Activated CD8-positive, alpha-beta memory T cell treated with anti-CD3 and anti-CD28 coated beads for 36 hours (primary cell): ENCODE data around the gene RAD9B. TPM values are rescaled to one million over a fixed set of nuclear protein-coding genes. Genes with fewer than 3 reads are reported as not detected.
"Not testable (repeated sequence)": the region's sequence is repeated elsewhere in the genome, so short reads cannot be mapped to it uniquely, and the experiment has no call there.

ENCODE experiments used
- CTCF ChIA-PET: fragments of 350-600 bp; sonication (Branson Sonifier 250); formaldehyde crosslinking; loops from one replicate; lab custom pipeline; 2021; ENCODE audit warnings: antibody characterized with exemption; lab: Charles Lee
- POLR2A ChIA-PET: fragments of 350-600 bp; sonication (Branson Sonifier 250); formaldehyde crosslinking; loops from one replicate; lab custom pipeline; 2021; ENCODE audit warnings: antibody characterized with exemption; lab: Charles Lee
- total RNA-seq, 2 experiments: library from RNA; stranded (reverse); gene quantifications; one replicate each; pipeline ENCODE4 v1.2.3, GENCODE V29; 2021

Gene RAD9B
- total RNA-seq, 2 experiments from 2014 or later, result 0.95 to 1.3 TPM

- CTCF ChIA-PET, result interaction anchor here (0.5 to 1.2 kb wide), 5 partner anchors 23 to 82 kb away, joined by 3 to 4 read pairs (median 3); no protein-coding TSS in a partner anchor
- POLR2A ChIA-PET, result no interaction called here
Measured at GRCh38 chr12:110543965-110544364, 41.8 kb downstream of the RAD9B start.

- CTCF ChIA-PET, result not testable (repeated sequence)
- POLR2A ChIA-PET, result interaction anchor here (0.6 kb wide), 1 partner anchor 11 kb away, joined by 3 read pairs; no protein-coding TSS in a partner anchor
Measured at GRCh38 chr12:110545259-110545658, 43.1 kb downstream of the RAD9B start.

DNA sequence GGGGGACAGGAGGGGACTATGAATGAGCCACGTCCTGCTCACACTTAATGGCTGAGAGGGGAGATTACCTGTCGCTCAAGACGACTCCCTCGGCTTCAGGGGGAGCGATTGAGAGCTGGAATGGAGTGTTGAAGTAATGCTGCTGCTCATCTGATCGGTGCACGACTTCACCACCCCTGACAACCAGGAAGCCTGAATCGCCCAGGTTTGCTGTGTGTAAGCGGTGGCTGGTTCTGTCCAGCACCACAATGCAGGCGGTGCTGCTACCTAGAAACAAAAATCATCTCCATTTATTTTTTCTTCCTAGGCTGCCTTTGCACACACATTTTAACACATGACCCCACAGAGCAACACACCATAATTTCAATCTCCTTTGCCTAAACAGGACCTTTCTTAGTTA, 43.7 kb downstream of the RAD9B start:
- ChIA-PET CTCF (no interaction called here), POLR2A (interaction anchor here (0.6 kb wide), 1 partner anchor 12 kb away, joined by 3 read pairs; no protein-coding TSS in a partner anchor)

GRCh38 chr12:110546339-110546738, 44.2 kb downstream of the RAD9B start:
- CTCF ChIA-PET, result no interaction called here
- POLR2A ChIA-PET, result no interaction called here

DNA sequence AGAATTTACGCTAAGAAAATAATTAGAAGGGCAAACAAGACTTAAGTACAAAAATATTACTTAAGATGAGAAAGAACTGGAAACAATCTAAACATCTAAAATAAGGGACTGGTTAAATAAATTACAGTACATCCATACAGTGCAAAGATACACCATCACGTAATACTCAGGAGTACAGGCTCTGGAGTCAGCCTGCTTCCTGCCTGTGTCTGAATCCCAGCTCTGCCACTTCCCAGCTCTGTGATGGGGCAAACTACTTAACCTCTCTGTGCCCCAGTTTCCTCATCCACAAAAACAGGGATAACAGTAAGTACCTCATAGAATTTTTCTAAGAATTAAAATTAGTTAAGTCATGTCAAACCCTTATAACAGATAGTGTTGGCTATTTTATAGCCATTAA, 45.0 kb downstream of the RAD9B start:
- ChIA-PET CTCF (interaction anchor here (0.7 kb wide), 1 partner anchor 53 kb away, joined by 3 read pairs; no protein-coding TSS in a partner anchor), POLR2A (interaction anchor here (0.7 kb wide), 1 partner anchor 450 kb away, joined by 3 read pairs; no protein-coding TSS in a partner anchor)

- ChIA-PET CTCF (interaction anchor here (0.7 to 1.1 kb wide), 3 partner anchors 52 to 118 kb away, joined by 3 to 4 read pairs (median 3); no protein-coding TSS in a partner anchor), POLR2A (no interaction called here)
Measured at GRCh38 chr12:110548678-110549077, 46.5 kb downstream of the RAD9B start.

DNA sequence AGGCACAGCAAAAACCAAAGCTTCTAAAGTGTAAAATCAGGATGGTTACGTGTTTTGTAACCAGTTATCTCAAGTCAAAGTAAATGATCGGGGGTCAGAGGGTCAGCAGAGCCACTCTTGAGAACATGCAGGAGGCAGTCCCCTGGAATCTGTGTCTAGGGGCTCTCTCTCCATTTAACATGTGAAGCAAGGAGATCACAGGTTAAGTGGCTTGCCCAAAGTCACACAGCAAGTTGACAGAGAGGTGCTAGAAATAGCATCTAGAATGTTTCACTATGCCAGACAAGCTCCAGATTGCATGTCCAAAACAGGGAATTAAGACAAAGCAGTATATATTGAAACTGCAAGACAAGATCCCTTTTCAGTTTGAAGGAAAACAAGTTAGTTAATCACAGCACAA, 47.6 kb downstream of the RAD9B start:
- ChIA-PET POLR2A (no interaction called here), CTCF (interaction anchor here (0.6 to 0.7 kb wide), 2 partner anchors 71 to 84 kb away, joined by 3 to 5 read pairs; no protein-coding TSS in a partner anchor)

DNA sequence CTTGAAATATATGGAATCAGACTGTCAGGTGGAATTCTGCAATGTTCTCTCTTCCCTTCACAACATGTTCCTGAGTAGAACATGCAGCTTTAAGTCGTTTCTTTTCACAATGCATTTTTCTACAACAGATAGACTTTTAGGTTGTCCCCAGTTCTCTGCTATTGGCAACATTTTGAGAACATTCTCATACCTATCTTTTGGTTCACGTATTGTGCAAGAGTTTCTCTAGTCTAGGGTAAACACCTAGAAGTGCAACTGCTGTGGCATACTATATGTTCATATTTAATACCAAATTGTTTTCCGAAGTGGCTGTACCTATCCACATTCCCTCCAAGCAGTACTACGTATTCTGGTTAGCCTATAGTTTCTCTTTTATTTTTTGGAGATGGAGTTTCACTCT, 48.9 kb downstream of the RAD9B start:
- ChIA-PET CTCF (interaction anchor here (1.1 to 4.5 kb wide), 4 partner anchors 16 to 65 kb away, joined by 3 to 29 read pairs (median 4); no protein-coding TSS in a partner anchor), POLR2A (no interaction called here)

Other genes starting within 250 kb of the RAD9B start
- 100 to 1,000 TPM; 206 TPM for gene ATP2A2, start 221.1 kb upstream of the RAD9B start, total RNA-seq
- 10 to 100 TPM; 73.8 to 74.2 TPM for gene ANAPC7, start 98.6 kb upstream of the RAD9B start, total RNA-seq
- gene ARPC3, start 52.0 kb upstream of the RAD9B start, total RNA-seq, result 100 to 1,000 TPM; 260 to 276 TPM
- 10 to 100 TPM; 67.3 to 69.0 TPM for gene GPN3, start 34.1 kb upstream of the RAD9B start, total RNA-seq
- 10 to 100 TPM; 59.8 to 62.0 TPM for gene FAM216A, start 33.5 kb upstream of the RAD9B start, total RNA-seq
- gene VPS29, start 220 bp upstream of the RAD9B start, total RNA-seq, result 10 to 100 TPM; 89.7 to 91.3 TPM
- 10 to 100 TPM; 49.8 to 49.9 TPM for gene PPTC7, start 81.0 kb downstream of the RAD9B start, total RNA-seq
- 10 to 100 TPM; 11.8 to 13.4 TPM for gene TCTN1, start 111.8 kb downstream of the RAD9B start, total RNA-seq
- gene HVCN1, start 186.8 kb downstream of the RAD9B start, total RNA-seq, result 10 to 100 TPM; 30.3 to 30.8 TPM
- gene PPP1CC, start 240.6 kb downstream of the RAD9B start, total RNA-seq, result 100 to 1,000 TPM; 230 to 236 TPM